ENCODE data around the gene BID. TPM values are rescaled to one million over a fixed set of nuclear protein-coding genes. Genes with fewer than 3 reads are reported as not detected.

Gene BID
- total RNA-seq, 1 donor from 2014 or later: 35.1 TPM

DNA sequence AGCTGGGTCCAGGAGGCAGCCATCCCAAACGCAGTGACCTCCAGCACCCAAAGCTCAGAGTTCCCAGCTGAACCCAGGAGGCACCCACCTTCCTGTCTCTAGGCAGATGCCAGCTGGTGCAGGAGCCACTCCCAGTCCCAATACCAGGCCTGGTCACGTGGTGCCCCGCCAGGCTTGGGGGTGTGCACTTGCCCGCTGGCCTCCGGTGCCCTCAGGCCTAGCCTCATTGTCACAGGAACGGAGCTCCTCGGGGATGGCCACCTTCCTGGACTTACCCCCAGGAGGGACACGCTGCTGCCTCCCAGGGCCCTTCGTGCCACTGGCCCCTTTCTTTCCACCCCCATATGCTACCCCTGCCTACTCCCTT, 4.6 kb downstream of the BID start:
- peaks cover 3% of the 10 kb centered on the region for H3K36me3 Mint-ChIP-seq (ENCODE audit: low read depth, unreplicated experiment)
- no peaks in the 10 kb centered on the region for H3K9me3 Mint-ChIP-seq (ENCODE audit: unreplicated experiment)
- no peak overlapping the region for H3K4me3 Mint-ChIP-seq (ENCODE audit: unreplicated experiment)
- Histone ChIP-seq H3K9ac (ENCODE audit: low read length) (no peak overlapping the region), H3K27me3 (ENCODE audit: insufficient read depth, low read length) (no peaks in the 10 kb centered on the region), H3K27ac (ENCODE audit: low read depth, low read length) (no peak overlapping the region), H3K4me1 (ENCODE audit: insufficient read depth, low read length) (peaks cover 22% of the 10 kb centered on the region), H3K9me3 (ENCODE audit: insufficient read depth, low read depth, low read length) (no peaks in the 10 kb centered on the region), H3K4me2 (ENCODE audit: low read length) (no peak overlapping the region), H4K20me1 (ENCODE audit: insufficient read depth, low read length) (peaks cover 65% of the 10 kb centered on the region), H3K79me2 (ENCODE audit: insufficient read depth, low read length) (peaks cover 63% of the 10 kb centered on the region), H3K4me3 (ENCODE audit: insufficient read depth, low read depth, low read length) (no peak overlapping the region), H2AFZ (ENCODE audit: low read depth, low read length) (no peak overlapping the region), H3K36me3 (ENCODE audit: insufficient read depth, low read length) (no peaks in the 10 kb centered on the region)
- DNase-seq (ENCODE audit: low read depth): no peak
- H3K27me3 Mint-ChIP-seq (ENCODE audit: low read depth, unreplicated experiment): peaks cover 3% of the 10 kb centered on the region
- H3K4me1 Mint-ChIP-seq (ENCODE audit: low read depth, unreplicated experiment): peaks cover 10% of the 10 kb centered on the region
- no peak overlapping the region for H3K27ac Mint-ChIP-seq (ENCODE audit: unreplicated experiment)
- FAIRE-seq: no peak
- TF ChIP-seq EZH2 (IDR thresholded peaks at IDR 0.05; ENCODE audit: insufficient read depth, low read length): no peak
- TF ChIP-seq, protein P1, sequence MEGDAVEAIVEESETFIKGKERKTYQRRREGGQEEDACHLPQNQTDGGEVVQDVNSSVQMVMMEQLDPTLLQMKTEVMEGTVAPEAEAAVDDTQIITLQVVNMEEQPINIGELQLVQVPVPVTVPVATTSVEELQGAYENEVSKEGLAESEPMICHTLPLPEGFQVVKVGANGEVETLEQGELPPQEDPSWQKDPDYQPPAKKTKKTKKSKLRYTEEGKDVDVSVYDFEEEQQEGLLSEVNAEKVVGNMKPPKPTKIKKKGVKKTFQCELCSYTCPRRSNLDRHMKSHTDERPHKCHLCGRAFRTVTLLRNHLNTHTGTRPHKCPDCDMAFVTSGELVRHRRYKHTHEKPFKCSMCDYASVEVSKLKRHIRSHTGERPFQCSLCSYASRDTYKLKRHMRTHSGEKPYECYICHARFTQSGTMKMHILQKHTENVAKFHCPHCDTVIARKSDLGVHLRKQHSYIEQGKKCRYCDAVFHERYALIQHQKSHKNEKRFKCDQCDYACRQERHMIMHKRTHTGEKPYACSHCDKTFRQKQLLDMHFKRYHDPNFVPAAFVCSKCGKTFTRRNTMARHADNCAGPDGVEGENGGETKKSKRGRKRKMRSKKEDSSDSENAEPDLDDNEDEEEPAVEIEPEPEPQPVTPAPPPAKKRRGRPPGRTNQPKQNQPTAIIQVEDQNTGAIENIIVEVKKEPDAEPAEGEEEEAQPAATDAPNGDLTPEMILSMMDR (IDR thresholded peaks at IDR 0.05; ENCODE audit: insufficient read depth, low read depth, low read length): no peak

DNA sequence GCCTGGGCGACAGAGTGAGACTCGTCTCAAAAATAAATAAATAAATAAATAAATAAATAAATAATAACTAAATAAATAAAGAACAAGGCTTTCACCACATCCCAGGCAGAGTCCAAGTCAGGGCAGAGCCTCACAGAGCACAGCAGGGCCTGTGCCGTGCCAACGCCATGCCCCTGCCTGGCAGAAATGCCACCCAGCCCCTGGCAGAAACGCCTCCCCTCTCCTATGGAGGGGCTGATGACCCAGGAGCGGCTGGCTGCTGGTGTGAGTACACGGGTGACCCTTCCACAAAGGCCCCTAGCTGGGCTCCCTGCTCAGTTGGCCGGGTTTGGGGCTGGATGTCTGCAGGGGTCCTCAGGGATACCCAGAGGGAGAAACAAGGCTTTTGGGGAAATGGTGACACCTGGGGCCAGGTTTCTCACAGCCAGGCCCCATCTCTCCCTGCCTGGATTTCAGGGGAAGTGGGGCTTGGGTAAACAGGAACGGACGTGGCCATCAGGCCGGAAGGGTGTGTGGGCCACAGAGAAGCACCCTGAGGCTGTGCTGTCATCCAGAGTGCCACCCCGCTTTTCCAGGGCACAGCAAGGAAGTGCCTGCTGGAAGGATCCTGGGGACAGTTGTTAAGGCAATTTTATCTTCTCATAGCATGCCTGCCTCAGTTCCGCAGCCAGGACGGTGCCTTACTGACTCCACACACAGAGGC, 5.1 kb downstream of the BID start:
- no peak overlapping the region for H3K9ac ChIP-seq (ENCODE audit: low read length)
- H3K4me3 ChIP-seq (ENCODE audit: insufficient read depth, low read depth, low read length): no peak overlapping the region
- FAIRE-seq (no peak), DNase-seq (ENCODE audit: low read depth) (no peak)
- H3K36me3 Mint-ChIP-seq (ENCODE audit: low read depth, unreplicated experiment): peaks cover 3% of the 10 kb centered on the region
- peaks cover 3% of the 10 kb centered on the region for H3K27me3 Mint-ChIP-seq (ENCODE audit: low read depth, unreplicated experiment)
- H3K4me1 ChIP-seq (ENCODE audit: insufficient read depth, low read length): peaks cover 22% of the 10 kb centered on the region
- no peak overlapping the region for H3K27ac ChIP-seq (ENCODE audit: low read depth, low read length)
- no peak overlapping the region for H2AFZ ChIP-seq (ENCODE audit: low read depth, low read length)
- H3K36me3 ChIP-seq (ENCODE audit: insufficient read depth, low read length): no peaks in the 10 kb centered on the region
- H3K4me3 Mint-ChIP-seq (ENCODE audit: unreplicated experiment): no peak overlapping the region
- H3K27ac Mint-ChIP-seq (ENCODE audit: unreplicated experiment): no peak overlapping the region
- no peaks in the 10 kb centered on the region for H3K27me3 ChIP-seq (ENCODE audit: insufficient read depth, low read length)
- peaks cover 10% of the 10 kb centered on the region for H3K4me1 Mint-ChIP-seq (ENCODE audit: low read depth, unreplicated experiment)
- TF ChIP-seq, protein P1 (IDR thresholded peaks at IDR 0.05; ENCODE audit: insufficient read depth, low read depth, low read length): no peak
- no peak for TF ChIP-seq EZH2 (IDR thresholded peaks at IDR 0.05; ENCODE audit: insufficient read depth, low read length)
- H3K4me2 ChIP-seq (ENCODE audit: low read length): no peak overlapping the region
- H3K9me3 Mint-ChIP-seq (ENCODE audit: unreplicated experiment): no peaks in the 10 kb centered on the region
- H3K79me2 ChIP-seq (ENCODE audit: insufficient read depth, low read length): peaks cover 66% of the 10 kb centered on the region
- no peaks in the 10 kb centered on the region for H3K9me3 ChIP-seq (ENCODE audit: insufficient read depth, low read depth, low read length)
- H4K20me1 ChIP-seq (ENCODE audit: insufficient read depth, low read length): peaks cover 70% of the 10 kb centered on the region
